IMR-90 (cell line): Measurements from ENCODE around the gene INSM1. TPM values are rescaled to one million over a fixed set of nuclear protein-coding genes. Genes with fewer than 3 reads are reported as not detected.

ENCODE experiments used
- ATAC-seq: fragments of 200-7000 bp; cut with Tn5 transposase; 2 replicates; pipeline ENCODE4 v1.9.1; 2020; ENCODE audit warnings: low read depth, mild to moderate bottlenecking, moderate library complexity
- BruUV-seq: library from RNA; stranded (reverse); fragments of 400-500 nt; replicated peaks from 2 replicates; lab custom pipeline; 2021; lab: Mats Ljungman, UMichigan
- CTCF ChIA-PET: fragments of 300-600 bp; formaldehyde crosslinking; extraction: SDS; loops from one replicate; lab custom pipeline; 2021; ENCODE audit warnings: antibody characterized with exemption; lab: Yijun Ruan, JAX
- POLR2A ChIA-PET: fragments of 300-600 bp; sonication (Branson Sonifier 250); formaldehyde crosslinking; loops from one replicate; lab custom pipeline; 2022; ENCODE audit warnings: antibody characterized with exemption; ENCODE audit not compliant: unreplicated experiment; lab: Charles Lee
- DNase-seq: peaks from one replicate; pipeline ENCODE4 v3.0.0; 2013
- H2AFZ ChIP-seq: replicated peaks from 2 replicates; pipeline ENCODE3; 2013; ENCODE audit warnings: low read length, mild to moderate bottlenecking; ENCODE audit not compliant: poor library complexity
- H2AK5ac ChIP-seq: 2 replicates; pipeline ENCODE4 v1.6.1; 2013; ENCODE audit warnings: low read depth, low read length, inconsistent platforms
- H2AK9ac ChIP-seq: replicated peaks from 2 replicates; pipeline ENCODE3; 2013; ENCODE audit warnings: mild to moderate bottlenecking, low read depth, low read length, moderate library complexity; ENCODE audit not compliant: poor library complexity
- H2BK120ac ChIP-seq: 2 replicates; pipeline ENCODE4 v1.6.1; 2013; ENCODE audit warnings: low read depth, low read length, inconsistent platforms
- H2BK15ac ChIP-seq: 3 replicates; pipeline ENCODE4 v1.6.1; 2013; ENCODE audit warnings: low read depth, low read length, inconsistent platforms
- H2BK20ac ChIP-seq: 2 replicates; pipeline ENCODE4 v1.6.1; 2013; ENCODE audit warnings: low read depth, mild to moderate bottlenecking, inconsistent platforms, low read length, moderate library complexity
- H2BK5ac ChIP-seq: 2 replicates; pipeline ENCODE4 v1.6.1; 2013; ENCODE audit warnings: mild to moderate bottlenecking, low read depth, low read length, inconsistent platforms; ENCODE audit not compliant: poor library complexity, severe bottlenecking
- H3K14ac ChIP-seq: replicated peaks from 2 replicates; pipeline ENCODE4 v1.6.1; 2013; ENCODE audit warnings: low read depth, low read length, inconsistent platforms
- H3K18ac ChIP-seq: 2 replicates; pipeline ENCODE4 v1.6.1; 2013; ENCODE audit warnings: low read depth, low read length, control low read depth
- H3K23ac ChIP-seq: 2 replicates; pipeline ENCODE4 v1.6.1; 2013; ENCODE audit warnings: low read depth, low read length, inconsistent platforms
- H3K27ac ChIP-seq: 2 replicates; pipeline ENCODE4 v1.5.1; 2013; ENCODE audit warnings: mild to moderate bottlenecking, control low read depth, low read length; ENCODE audit not compliant: insufficient read depth
- H3K27me3 ChIP-seq: 2 replicates; pipeline ENCODE4 v1.6.1; 2013; ENCODE audit warnings: low read length; ENCODE audit not compliant: control insufficient read depth, insufficient read depth
- H3K36me3 ChIP-seq: 2 replicates; pipeline ENCODE4 v1.6.1; 2013; ENCODE audit warnings: low read length, mixed read lengths; ENCODE audit not compliant: control insufficient read depth, insufficient read depth
- H3K4ac ChIP-seq: 2 replicates; pipeline ENCODE4 v1.6.1; 2013; ENCODE audit warnings: low read depth, low read length, inconsistent platforms
- H3K4me1 ChIP-seq: 2 replicates; pipeline ENCODE4 v1.6.1; 2013; ENCODE audit warnings: low read length, mixed read lengths; ENCODE audit not compliant: control insufficient read depth, insufficient read depth
- H3K4me2 ChIP-seq: 2 replicates; pipeline ENCODE4 v1.6.1; 2013; ENCODE audit warnings: low read depth, mild to moderate bottlenecking, control low read depth, low read length, moderate library complexity
- H3K4me3 ChIP-seq: 2 replicates; pipeline ENCODE4 v1.5.1; 2013; ENCODE audit warnings: low read depth, mild to moderate bottlenecking, control low read depth, low read length, moderate library complexity; ENCODE audit not compliant: insufficient read depth
- H3K56ac ChIP-seq: 2 replicates; pipeline ENCODE4 v1.6.1; 2013; ENCODE audit warnings: low read length, inconsistent platforms; ENCODE audit not compliant: insufficient read depth; ENCODE audit errors: extremely low read depth
- H3K79me1 ChIP-seq, 2 experiments: 2 replicates each; pipeline ENCODE4 v1.6.1; 2013; ENCODE audit warnings: low read length in 2 of 2, inconsistent platforms in 1 of 2, low read depth in 1 of 2
- H3K9ac ChIP-seq: 2 replicates; pipeline ENCODE4 v1.6.1; 2013; ENCODE audit warnings: low read depth, low read length, control low read depth
- H3K9me1 ChIP-seq: 2 replicates; pipeline ENCODE4 v1.6.1; 2013; ENCODE audit warnings: low read length, inconsistent platforms; ENCODE audit not compliant: insufficient read depth
- H3K9me3 ChIP-seq: 2 replicates; pipeline ENCODE4 v1.6.1; 2013; ENCODE audit warnings: low read length; ENCODE audit not compliant: control insufficient read depth, insufficient read depth
- H4K20me1 ChIP-seq: 2 replicates; pipeline ENCODE4 v1.6.1; 2013; ENCODE audit warnings: low read length, inconsistent platforms; ENCODE audit not compliant: insufficient read depth
- H4K5ac ChIP-seq: 2 replicates; pipeline ENCODE4 v1.6.1; 2013; ENCODE audit warnings: mild to moderate bottlenecking, low read depth, low read length, control low read depth
- H4K8ac ChIP-seq, 2 experiments: 2 replicates each; pipeline ENCODE4 v1.6.1; 2013; ENCODE audit warnings: low read depth in 2 of 2, low read length in 2 of 2, control low read depth in 1 of 2, inconsistent platforms in 1 of 2
- H4K91ac ChIP-seq: 2 replicates; pipeline ENCODE4 v1.6.1; 2013; ENCODE audit warnings: low read depth, low read length, inconsistent platforms; ENCODE audit not compliant: insufficient read depth
- RAD21 ChIP-seq: IDR thresholded peaks from 2 replicates; pipeline ENCODE4 v1.6.1; 2012; ENCODE audit warnings: low read length, improper control_type of control experiment
- SMC3 ChIP-seq: fragments of 150-350 bp; IDR thresholded peaks from 2 replicates; pipeline ENCODE4 v1.6.1; 2016; ENCODE audit warnings: low read depth, mild to moderate bottlenecking, antibody characterized with exemption, low read length, moderate library complexity
- WGBS, 2 experiments: methylation state at CpG; one replicate each; pipeline versions ENCODE4 v1.1.5 to v1.1.7; 2013; ENCODE audit warnings: missing lambda C conversion rate in 2 of 2; ENCODE audit not compliant: insufficient read length in 1 of 2; ENCODE audit errors: extremely low coverage in 2 of 2; 5-methylcytosine and 5-hydroxymethylcytosine counted together
- dilution Hi-C: fragments of 300-500 bp; cut with HindIII; formaldehyde crosslinking; loops from one replicate; pipeline ENCODE4 v1.14.3; 2018; ENCODE audit warnings: low sequenced_read_pairs; ENCODE audit not compliant: unreplicated experiment
- in situ Hi-C: fragments of 300-500 bp; cut with MboI; formaldehyde crosslinking; loops from 3 replicates; pipeline ENCODE4 v1.14.3; 2019; ENCODE audit warnings: low sequenced_read_pairs, inconsistent platforms, mixed read lengths
- intact Hi-C: fragments of 100-400 bp; cut with micrococcal nuclease; formaldehyde crosslinking; loops from 2 replicates; pipeline ENCODE4 v1.10.0; 2022
- polyA plus RNA-seq, 3 experiments: library from polyadenylated mRNA; depleted of rRNA; stranded (reverse); fragments of >200 nt; gene quantifications; 2 replicates each; pipeline ENCODE4 v1.2.3, GENCODE V29; 2012; ENCODE audit warnings: low replicate concordance in 1 of 3
- total RNA-seq: library from RNA; depleted of rRNA; stranded (reverse); fragments of >200 nt; gene quantifications from 2 replicates; pipeline ENCODE4 v1.2.3, GENCODE V29; 2012
- TF ChIP-seq, protein P1 (sequence below): conservative IDR thresholded peaks from 2 replicates; pipeline ENCODE4 v1.5.1; 2012; ENCODE audit warnings: mild to moderate bottlenecking, low read depth, low read length, improper control_type of control experiment

The INSM1 gene
- total and polyA plus RNA-seq, 2 of the 4 experiments (the other 2 are of a cell fraction) = not detected

DNA sequence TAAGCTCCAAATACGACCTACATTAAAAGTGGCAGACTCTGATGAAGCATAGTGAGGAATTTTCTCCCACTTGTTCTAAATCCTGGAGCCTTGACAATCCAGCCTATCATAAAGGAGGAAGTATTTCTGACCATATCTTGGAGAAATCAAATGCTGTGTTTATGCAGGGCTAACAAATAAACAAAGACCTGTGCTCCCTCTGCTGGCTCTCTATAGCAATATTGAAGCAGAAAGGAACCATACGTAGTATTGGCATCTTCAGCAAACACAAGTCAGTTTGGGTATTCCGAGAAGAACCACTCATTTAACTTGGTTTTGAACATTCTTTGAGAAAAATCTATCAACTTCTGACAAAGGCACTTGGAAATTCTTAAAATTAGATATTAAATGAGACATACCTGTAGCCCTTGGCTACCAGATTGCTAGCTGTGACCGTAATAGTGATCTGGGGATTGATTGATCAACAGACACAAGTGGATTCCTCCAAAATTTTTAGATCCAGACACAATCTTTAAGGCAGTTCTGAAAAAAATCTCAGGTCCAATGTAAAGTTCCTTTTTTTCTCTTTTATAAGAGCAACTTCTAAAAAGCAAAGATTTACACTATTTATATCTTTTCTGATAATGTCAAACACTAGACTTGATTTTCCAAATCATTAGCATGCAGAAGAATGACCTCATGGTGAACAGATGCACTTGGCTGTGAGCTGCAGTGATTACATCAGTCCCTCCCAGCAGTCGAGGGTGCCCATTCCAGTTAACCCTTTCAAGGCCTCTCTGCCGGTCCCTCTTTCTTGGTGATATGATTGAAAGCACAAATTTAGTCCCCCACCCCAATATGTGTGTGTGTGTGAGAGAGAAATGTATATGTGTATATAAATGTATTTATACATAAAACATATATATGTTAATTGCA lies 40.2 kb downstream of the INSM1 start:
- Histone ChIP-seq H2BK15ac (no peak overlapping the region), H3K4ac (no peak overlapping the region), H3K9ac (no peak overlapping the region), H3K23ac (no peak overlapping the region), H4K5ac (no peak overlapping the region), H2BK120ac (no peak overlapping the region), H2AK5ac (no peak overlapping the region), H2AFZ (no peak overlapping the region), H4K8ac (no peak overlapping the region), H2AK9ac (no peak overlapping the region), H4K91ac (no peak overlapping the region), H3K27me3 (no peaks in the 10 kb centered on the region; the same call in 1 of the 2 replicates), H3K56ac (no peak overlapping the region), H4K20me1 (no peaks in the 10 kb centered on the region), H3K9me3 (no peaks in the 10 kb centered on the region), H3K14ac (no peak overlapping the region), H3K9me1 (no peaks in the 10 kb centered on the region; the same call in 1 of the 2 replicates), H3K79me1 (no peaks in the 10 kb centered on the region), H3K36me3 (no peaks in the 10 kb centered on the region), H3K4me3 (no peak overlapping the region), H3K27ac (no peak overlapping the region), H3K18ac (no peak overlapping the region), H3K4me2 (no peak overlapping the region), H3K4me1 (no peaks in the 10 kb centered on the region), H2BK20ac (no peak overlapping the region), H2BK5ac (no peak overlapping the region)
- TF ChIP-seq RAD21 (peak; percentile 27; the same call in 1 of the 2 replicates), SMC3 (no peak; the same call in 1 of the 2 replicates)
- TF ChIP-seq, protein P1, sequence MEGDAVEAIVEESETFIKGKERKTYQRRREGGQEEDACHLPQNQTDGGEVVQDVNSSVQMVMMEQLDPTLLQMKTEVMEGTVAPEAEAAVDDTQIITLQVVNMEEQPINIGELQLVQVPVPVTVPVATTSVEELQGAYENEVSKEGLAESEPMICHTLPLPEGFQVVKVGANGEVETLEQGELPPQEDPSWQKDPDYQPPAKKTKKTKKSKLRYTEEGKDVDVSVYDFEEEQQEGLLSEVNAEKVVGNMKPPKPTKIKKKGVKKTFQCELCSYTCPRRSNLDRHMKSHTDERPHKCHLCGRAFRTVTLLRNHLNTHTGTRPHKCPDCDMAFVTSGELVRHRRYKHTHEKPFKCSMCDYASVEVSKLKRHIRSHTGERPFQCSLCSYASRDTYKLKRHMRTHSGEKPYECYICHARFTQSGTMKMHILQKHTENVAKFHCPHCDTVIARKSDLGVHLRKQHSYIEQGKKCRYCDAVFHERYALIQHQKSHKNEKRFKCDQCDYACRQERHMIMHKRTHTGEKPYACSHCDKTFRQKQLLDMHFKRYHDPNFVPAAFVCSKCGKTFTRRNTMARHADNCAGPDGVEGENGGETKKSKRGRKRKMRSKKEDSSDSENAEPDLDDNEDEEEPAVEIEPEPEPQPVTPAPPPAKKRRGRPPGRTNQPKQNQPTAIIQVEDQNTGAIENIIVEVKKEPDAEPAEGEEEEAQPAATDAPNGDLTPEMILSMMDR = peak; percentile 28
- BruUV-seq = no TSS peak
- ChIA-PET POLR2A (no interaction called here), CTCF (interaction anchor here (0.7 to 1.2 kb wide), 5 partner anchors 11 to 49 kb away, joined by 3 to 5 read pairs (median 4); no protein-coding TSS in a partner anchor)
- in situ Hi-C loops = no loop called here
- intact Hi-C loops = no loop called here
- ATAC-seq = peak; percentile 72
- peak; percentile 35 for DNase-seq
- no CpG with 5 or more reads among the region's 6 CpGs for WGBS, 2 experiments
- dilution Hi-C loops = no loop called here
